Stomach smooth muscle (tissue), 2 donors: ENCODE measurements around the gene DNAAF5.

Source experiments
- H3K27ac ChIP-seq: one replicate; pipeline ENCODE4 v1.7.0; 2013; ENCODE audit warnings: mild to moderate bottlenecking, low read length, inconsistent platforms
- H3K27me3 ChIP-seq, 2 donors: one replicate each; pipeline ENCODE4 v1.7.0; 2013; ENCODE audit warnings: low read length in 2 of 2; ENCODE audit not compliant: insufficient read depth in 2 of 2, control insufficient read depth in 1 of 2
- H3K36me3 ChIP-seq, 2 donors: one replicate each; pipeline ENCODE4 v1.7.0; 2013; ENCODE audit warnings: low read length in 2 of 2; ENCODE audit not compliant: control insufficient read depth in 2 of 2, insufficient read depth in 2 of 2
- H3K4me1 ChIP-seq: one replicate; pipeline ENCODE4 v1.7.0; 2013; ENCODE audit warnings: low read length; ENCODE audit not compliant: control insufficient read depth, insufficient read depth
- H3K4me3 ChIP-seq, 2 donors: one replicate each; pipeline ENCODE4 v1.7.0; 2013; ENCODE audit warnings: low read length in 2 of 2
- H3K9ac ChIP-seq, 2 donors: one replicate each; pipeline ENCODE4 v1.7.0; 2013; ENCODE audit warnings: low read length in 2 of 2, mild to moderate bottlenecking in 1 of 2
- H3K9me3 ChIP-seq, 2 donors: one replicate each; pipeline ENCODE4 v1.7.0; 2013; ENCODE audit warnings: low read length in 2 of 2; ENCODE audit not compliant: control insufficient read depth in 2 of 2
- donor health status: healthy.
- donor health status: Pancreatic carcinoma.

The DNAAF5 gene

GRCh38 chr7:691361-692045 lies 35.0 kb upstream of the DNAAF5 start:
- Histone ChIP-seq H3K36me3 (peaks cover 0 to 2% of the 10 kb centered on the region in 2 donors), H3K9me3 (peaks cover 5 to 11% of the 10 kb centered on the region in 2 donors), H3K4me3 (no peak overlapping the region)

DNA sequence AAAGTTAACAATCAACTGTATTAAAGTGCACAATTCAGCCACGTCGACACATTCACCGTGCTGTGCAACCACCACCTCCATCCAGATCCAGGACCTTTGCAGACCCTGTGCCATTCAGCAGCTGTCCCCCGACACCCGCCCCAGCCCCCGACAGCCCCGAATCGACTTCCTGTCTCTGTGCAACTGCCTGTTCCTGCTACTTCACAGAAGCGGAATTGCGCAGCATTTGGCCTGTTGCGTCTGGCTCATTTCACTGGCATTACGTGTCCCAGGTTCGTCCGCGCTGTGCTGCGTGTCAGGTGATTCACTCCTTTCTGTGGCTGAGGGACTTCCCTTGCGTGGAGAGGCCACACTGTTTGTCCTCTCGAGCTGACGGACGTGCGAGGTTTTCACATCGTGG lies 33.2 kb upstream of the DNAAF5 start:
- Histone ChIP-seq H3K9me3 (peaks cover 5 to 6% of the 10 kb centered on the region in 2 donors), H3K27ac (no peak overlapping the region), H3K27me3 (no peaks in the 10 kb centered on the region), H3K4me3 (no peak overlapping the region), H3K36me3 (peaks cover under 1 to 2% of the 10 kb centered on the region in 2 donors), H3K4me1 (peaks cover 6% of the 10 kb centered on the region), H3K9ac (no peak overlapping the region)

More at GRCh38 chr7:691361-692045, 35.0 kb upstream of the DNAAF5 start:
- no peak overlapping the region for H3K9ac ChIP-seq
- H3K27me3 ChIP-seq, result no peaks in the 10 kb centered on the region
- H3K4me1 ChIP-seq, result peaks cover 1% of the 10 kb centered on the region
- no peak overlapping the region for H3K27ac ChIP-seq

DNA sequence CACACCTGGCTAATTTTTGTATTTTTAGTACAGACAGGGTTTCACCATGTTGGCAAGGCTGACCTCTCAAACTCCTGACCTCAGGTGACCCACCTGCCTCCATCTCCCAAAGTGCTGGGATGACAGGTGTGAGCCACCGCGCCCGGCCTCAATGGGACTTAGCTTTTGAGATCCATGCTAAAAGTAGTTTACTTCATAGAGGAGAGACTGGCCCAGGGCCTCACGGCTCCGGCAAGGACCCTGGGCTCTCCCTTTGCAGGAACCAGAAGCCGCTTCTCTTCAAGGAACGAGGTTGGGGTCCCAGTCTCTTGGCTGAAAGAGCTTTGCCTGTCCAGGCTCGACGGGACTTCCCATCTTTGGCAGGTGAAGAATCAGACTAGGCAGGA lies 30.1 kb upstream of the DNAAF5 start:
- Histone ChIP-seq H3K9ac (no peak overlapping the region), H3K27ac (no peak overlapping the region), H3K36me3 (peaks cover 0 to 6% of the 10 kb centered on the region in 2 donors), H3K4me1 (peaks cover 8% of the 10 kb centered on the region), H3K9me3 (no peaks in the 10 kb centered on the region), H3K4me3 (no peak overlapping the region), H3K27me3 (no peaks in the 10 kb centered on the region)

DNA sequence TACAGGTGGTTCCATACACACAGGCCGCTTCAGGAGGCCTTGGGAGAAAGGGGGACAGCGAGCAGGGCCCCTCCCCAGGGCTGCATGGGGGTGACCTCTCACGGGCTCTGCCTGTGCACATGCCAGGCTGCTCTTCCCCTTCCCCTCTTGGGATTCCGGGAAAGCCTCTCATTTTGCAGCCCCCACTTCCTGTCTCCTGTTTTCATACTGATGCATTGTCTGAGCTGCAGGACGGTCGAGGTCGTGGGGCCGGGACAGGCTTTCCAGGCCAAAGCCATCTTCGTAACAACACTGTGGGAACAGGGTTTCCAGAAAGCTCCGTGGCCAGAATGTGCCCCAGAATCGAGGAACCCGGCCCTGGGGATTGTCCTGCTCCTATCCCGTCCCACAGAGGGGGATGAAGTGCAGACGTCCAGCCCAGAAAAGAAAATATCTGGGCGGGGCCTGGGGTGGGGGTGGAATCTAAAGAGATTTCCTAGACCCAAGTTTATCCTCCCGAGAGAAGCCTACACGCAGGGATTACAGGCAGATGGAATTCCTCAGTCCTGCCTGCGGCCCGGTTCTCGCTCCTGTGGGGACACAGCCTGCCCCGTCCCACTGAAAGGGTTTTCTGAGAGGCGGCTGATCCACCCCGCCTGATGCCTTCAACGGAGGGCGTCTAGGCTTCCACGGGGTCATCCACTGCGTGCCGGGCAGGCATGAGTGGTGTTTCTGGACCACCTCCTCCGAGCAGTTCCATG lies 29.5 kb upstream of the DNAAF5 start:
- Histone ChIP-seq H3K36me3 (peaks cover 0 to 6% of the 10 kb centered on the region in 2 donors), H3K27me3 (no peaks in the 10 kb centered on the region), H3K9me3 (no peaks in the 10 kb centered on the region), H3K27ac (no peak overlapping the region), H3K4me3 (no peak overlapping the region), H3K4me1 (peaks cover 8% of the 10 kb centered on the region), H3K9ac (no peak overlapping the region)

- H3K9me3 ChIP-seq, result peaks cover 0 to 6% of the 10 kb centered on the region in 2 donors
- H3K4me1 ChIP-seq, result peaks cover 8% of the 10 kb centered on the region
- H3K36me3 ChIP-seq, result peaks cover 0 to 6% of the 10 kb centered on the region in 2 donors
- no peak overlapping the region for H3K27ac ChIP-seq
- H3K9ac ChIP-seq, result no peak overlapping the region
- H3K4me3 ChIP-seq, result no peak overlapping the region
- H3K27me3 ChIP-seq, result no peaks in the 10 kb centered on the region
These were observed 27.7 kb upstream of the DNAAF5 start for GRCh38 chr7:698515-699475.

- Histone ChIP-seq H3K4me1 (peaks cover 8% of the 10 kb centered on the region), H3K9me3 (peaks cover 0 to 6% of the 10 kb centered on the region in 2 donors), H3K36me3 (peaks cover 0 to 6% of the 10 kb centered on the region in 2 donors), H3K9ac (no peak overlapping the region), H3K27ac (no peak overlapping the region), H3K27me3 (no peaks in the 10 kb centered on the region), H3K4me3 (no peak overlapping the region)
These were observed 26.9 kb upstream of the DNAAF5 start for GRCh38 chr7:699476-700170.

DNA sequence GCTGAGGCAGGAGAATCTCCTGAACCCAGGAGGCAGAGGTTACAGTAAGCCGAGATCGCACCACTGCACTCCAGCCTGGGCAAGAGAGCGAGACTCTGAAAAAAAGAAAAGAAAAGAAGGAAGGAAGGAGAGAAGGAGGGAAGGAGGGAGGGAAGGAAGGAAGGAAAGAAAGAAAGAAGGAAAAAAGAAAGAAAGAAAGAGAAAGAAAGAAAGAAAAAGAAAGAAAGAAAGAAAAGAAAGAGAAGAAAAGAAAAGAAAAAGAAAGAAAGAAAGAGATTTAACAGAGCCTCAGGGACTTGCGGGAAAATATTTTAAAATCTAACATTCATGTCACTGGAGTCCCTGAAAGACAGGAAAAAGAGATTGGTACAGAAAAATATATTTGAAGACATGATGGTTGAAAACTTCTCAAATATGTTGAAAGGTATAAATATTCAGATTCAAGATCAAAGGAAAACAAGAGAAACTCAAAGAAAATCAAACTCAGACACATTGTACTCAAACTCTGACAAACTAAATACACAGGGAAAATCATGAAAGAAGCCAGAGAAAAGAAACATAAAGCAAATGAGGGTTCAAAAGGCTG lies 25.3 kb upstream of the DNAAF5 start:
- Histone ChIP-seq H3K4me3 (no peak overlapping the region), H3K36me3 (peaks cover 0 to 6% of the 10 kb centered on the region in 2 donors), H3K27me3 (no peaks in the 10 kb centered on the region), H3K27ac (no peak overlapping the region), H3K9me3 (peaks cover 0 to 6% of the 10 kb centered on the region in 2 donors), H3K4me1 (peaks cover 13% of the 10 kb centered on the region), H3K9ac (no peak overlapping the region)

DNA sequence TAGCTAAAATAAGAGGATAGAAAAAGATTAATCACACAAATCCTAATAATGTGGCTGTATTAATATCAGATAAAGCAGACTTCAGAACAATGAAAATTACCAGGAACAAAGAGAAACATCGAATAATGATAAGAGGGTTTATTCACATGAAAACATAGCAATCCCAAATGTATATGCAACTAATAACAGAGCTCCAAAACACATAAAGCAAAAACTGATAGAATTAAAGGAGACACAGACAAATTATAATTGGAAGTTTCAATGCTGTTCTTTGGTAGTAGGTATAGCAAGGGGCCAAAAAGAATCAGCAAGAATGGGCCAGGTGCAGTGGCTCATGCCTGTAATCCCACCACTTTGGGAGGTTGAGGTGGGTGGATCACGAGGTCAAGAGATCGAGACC lies 23.4 kb upstream of the DNAAF5 start:
- Histone ChIP-seq H3K27me3 (no peaks in the 10 kb centered on the region), H3K4me3 (no peak overlapping the region), H3K36me3 (peaks cover 0 to 6% of the 10 kb centered on the region in 2 donors), H3K9me3 (peaks cover 0 to 6% of the 10 kb centered on the region in 2 donors), H3K4me1 (peaks cover 7% of the 10 kb centered on the region), H3K9ac (no peak overlapping the region), H3K27ac (no peak overlapping the region)

- peaks cover 0 to 6% of the 10 kb centered on the region in 2 donors for H3K9me3 ChIP-seq
- no peak overlapping the region for H3K9ac ChIP-seq
- H3K27ac ChIP-seq, result no peak overlapping the region
- peaks cover 0 to 6% of the 10 kb centered on the region in 2 donors for H3K27me3 ChIP-seq
- peaks cover 5% of the 10 kb centered on the region for H3K4me1 ChIP-seq
- no peak overlapping the region for H3K4me3 ChIP-seq
- H3K36me3 ChIP-seq, result no peaks in the 10 kb centered on the region
These were observed 19.8 kb upstream of the DNAAF5 start for GRCh38 chr7:706721-707120.
